ENCODE data around the gene KIF6.
"Not testable (repeated sequence)": the region's sequence is repeated elsewhere in the genome, so short reads cannot be mapped to it uniquely, and the experiment has no call there.

The KIF6 gene

DNA sequence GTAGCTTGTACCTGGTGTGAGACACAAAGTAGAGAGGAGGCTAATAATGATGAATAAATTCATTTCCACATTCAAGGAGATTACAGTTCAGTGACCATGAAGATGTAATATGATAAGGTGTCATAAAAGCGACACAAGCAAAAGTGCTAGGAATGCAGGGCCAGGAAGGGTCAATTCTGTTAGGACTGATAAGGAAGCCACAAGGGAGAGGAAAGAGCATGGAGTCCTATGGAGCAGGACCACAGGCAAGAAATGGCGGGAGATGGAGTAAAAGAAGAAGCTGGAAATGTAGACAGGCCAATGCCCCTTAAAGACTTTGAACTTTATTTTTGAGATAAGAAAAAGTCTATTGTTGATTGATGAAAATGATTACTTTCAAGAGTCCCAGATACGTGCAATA is 240.9 kb downstream of the KIF6 start:
- 94 to 100% methylated on average over 2 to 3 of the region's 3 CpGs for WGBS, 2 experiments (ENCODE audit: insufficient coverage in 2 of 2)
- H3K4me3 ChIP-seq (ENCODE audit: extremely low read depth, insufficient read depth, low read length, poor library complexity, severe bottlenecking): no peak overlapping the region
- H3K4me1 ChIP-seq (ENCODE audit: control insufficient read depth, insufficient read depth, low read length, poor library complexity, severe bottlenecking): no peaks in the 10 kb centered on the region
- H3K27ac ChIP-seq (ENCODE audit: low read depth, low read length, severe bottlenecking): no peak overlapping the region
- H3K9me3 ChIP-seq (ENCODE audit: control insufficient read depth, low read length): no peaks in the 10 kb centered on the region
- H3K36me3 ChIP-seq (ENCODE audit: control insufficient read depth, insufficient read depth, low read length): no peaks in the 10 kb centered on the region

DNA sequence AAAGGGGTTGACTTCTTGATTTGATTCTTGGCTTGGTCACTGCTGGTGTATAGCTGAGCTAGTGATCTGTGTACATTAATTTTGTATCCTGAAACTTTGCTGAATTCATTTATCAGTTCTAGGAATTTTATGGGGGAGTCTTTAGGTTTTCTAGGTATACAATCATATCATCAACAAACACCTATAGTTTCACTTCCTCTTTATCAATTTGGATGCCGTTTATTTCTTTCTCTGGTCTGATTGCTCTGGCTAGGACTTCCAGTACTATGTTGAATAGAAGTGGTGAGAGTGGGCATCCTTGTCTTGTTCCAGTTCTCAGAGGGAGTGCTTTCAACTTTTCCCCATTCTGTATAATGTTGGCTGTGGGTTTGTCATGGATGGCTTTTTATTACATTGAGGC is 245.4 kb downstream of the KIF6 start:
- not testable (repeated sequence) for H3K27ac ChIP-seq (ENCODE audit: low read depth, low read length, severe bottlenecking); H3K4me1 ChIP-seq (ENCODE audit: control insufficient read depth, insufficient read depth, low read length, poor library complexity, severe bottlenecking); H3K4me3 ChIP-seq (ENCODE audit: extremely low read depth, insufficient read depth, low read length, poor library complexity, severe bottlenecking); H3K36me3 ChIP-seq (ENCODE audit: control insufficient read depth, insufficient read depth, low read length); H3K9me3 ChIP-seq (ENCODE audit: control insufficient read depth, low read length)
- whole genome bisulfite sequencing, 2 experiments (ENCODE audit: insufficient coverage in 2 of 2): 100% methylated on average over 1 of the region's 1 CpG; no CpG with 5 or more reads in 1 of the 2 experiments

DNA sequence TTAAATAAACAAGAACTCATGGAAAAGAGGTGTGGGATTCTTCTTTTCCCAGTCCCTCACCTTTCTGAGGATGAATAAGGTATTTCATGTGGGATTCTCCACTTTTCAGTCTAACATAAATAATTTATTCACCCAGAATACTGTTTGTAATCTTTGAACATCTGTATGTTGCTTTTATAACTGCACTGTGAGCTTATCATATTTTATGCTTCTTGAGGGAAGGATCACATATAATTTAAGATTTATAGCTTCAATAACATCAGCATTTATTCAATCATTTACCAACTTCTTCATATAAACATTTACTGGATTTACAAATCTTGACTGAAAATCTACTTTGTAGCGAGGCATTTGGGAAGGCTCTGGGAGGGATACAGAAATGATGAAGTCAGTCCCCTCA is 248.5 kb downstream of the KIF6 start:
- Histone ChIP-seq H3K9me3 (ENCODE audit: control insufficient read depth, low read length) (no peaks in the 10 kb centered on the region), H3K4me1 (ENCODE audit: control insufficient read depth, insufficient read depth, low read length, poor library complexity, severe bottlenecking) (no peaks in the 10 kb centered on the region), H3K27ac (ENCODE audit: low read depth, low read length, severe bottlenecking) (no peak overlapping the region), H3K4me3 (ENCODE audit: extremely low read depth, insufficient read depth, low read length, poor library complexity, severe bottlenecking) (no peak overlapping the region), H3K36me3 (ENCODE audit: control insufficient read depth, insufficient read depth, low read length) (no peaks in the 10 kb centered on the region)
- no CpG with 5 or more reads among the region's 1 CpG for WGBS, 2 experiments (ENCODE audit: insufficient coverage in 2 of 2)

DNA sequence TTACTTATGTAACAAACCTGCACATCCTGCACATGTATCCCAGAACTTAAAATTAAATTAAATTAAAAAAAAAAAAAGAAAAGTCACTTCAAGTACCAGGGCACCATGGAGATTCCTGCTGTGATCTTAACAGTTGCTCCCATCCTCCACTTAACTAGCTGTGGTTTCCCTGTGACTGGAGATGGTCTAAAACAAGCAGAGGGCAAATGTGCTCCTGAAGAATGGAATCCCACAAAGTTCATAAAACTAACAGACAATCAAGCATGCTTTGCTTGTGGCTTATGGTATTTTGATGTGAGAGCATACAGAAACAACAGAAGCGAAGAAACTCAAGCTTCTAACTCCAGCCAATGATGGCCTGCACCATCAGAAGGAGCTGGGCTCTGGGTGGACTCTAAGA is 249.1 kb downstream of the KIF6 start:
- Histone ChIP-seq H3K9me3 (ENCODE audit: control insufficient read depth, low read length) (no peaks in the 10 kb centered on the region), H3K36me3 (ENCODE audit: control insufficient read depth, insufficient read depth, low read length) (no peaks in the 10 kb centered on the region), H3K4me1 (ENCODE audit: control insufficient read depth, insufficient read depth, low read length, poor library complexity, severe bottlenecking) (no peaks in the 10 kb centered on the region), H3K4me3 (ENCODE audit: extremely low read depth, insufficient read depth, low read length, poor library complexity, severe bottlenecking) (no peak overlapping the region), H3K27ac (ENCODE audit: low read depth, low read length, severe bottlenecking) (no peak overlapping the region)
- 100% methylated on average over 1 of the region's 1 CpG; no CpG with 5 or more reads in 1 of the 2 experiments for WGBS, 2 experiments (ENCODE audit: insufficient coverage in 2 of 2)

DNA sequence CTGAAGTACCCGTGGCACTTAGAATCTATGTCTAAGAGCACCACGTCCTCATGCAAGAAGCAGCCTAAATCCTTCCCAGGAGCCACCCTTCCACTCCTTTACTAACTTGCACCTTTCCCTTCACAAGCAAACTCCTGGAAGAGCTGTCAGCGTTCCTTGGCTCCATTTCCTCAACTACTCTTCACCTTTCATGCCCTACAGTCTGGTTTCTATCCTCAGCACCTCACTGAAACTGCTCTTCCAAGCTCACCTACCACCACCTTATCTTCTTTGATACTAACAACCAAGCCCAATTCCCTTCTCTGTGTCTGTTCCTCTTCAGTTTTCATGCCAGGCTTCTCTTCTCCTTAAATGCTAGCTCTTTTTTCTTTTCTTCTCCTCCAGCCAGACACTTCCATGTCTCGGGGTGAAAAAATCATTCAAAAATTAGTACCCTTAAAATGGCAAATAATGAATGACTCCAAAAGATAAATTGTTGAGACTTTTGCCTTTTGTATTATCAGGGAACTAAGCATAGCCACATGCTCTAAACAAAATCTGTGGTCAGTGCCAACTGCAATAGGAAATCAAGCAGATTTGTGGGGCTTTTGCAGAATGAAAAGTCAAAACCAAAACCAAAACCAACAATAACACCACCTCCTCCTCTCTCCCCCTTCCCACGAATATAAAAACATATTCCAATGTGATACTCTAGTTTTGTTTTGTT is 253.1 kb downstream of the KIF6 start:
- Histone ChIP-seq H3K4me3 (ENCODE audit: extremely low read depth, insufficient read depth, low read length, poor library complexity, severe bottlenecking) (no peak overlapping the region), H3K36me3 (ENCODE audit: control insufficient read depth, insufficient read depth, low read length) (no peaks in the 10 kb centered on the region), H3K9me3 (ENCODE audit: control insufficient read depth, low read length) (no peaks in the 10 kb centered on the region), H3K27ac (ENCODE audit: low read depth, low read length, severe bottlenecking) (no peak overlapping the region), H3K4me1 (ENCODE audit: control insufficient read depth, insufficient read depth, low read length, poor library complexity, severe bottlenecking) (no peaks in the 10 kb centered on the region)
- WGBS, 2 experiments (ENCODE audit: insufficient coverage in 2 of 2): 86 to 87% methylated on average over 3 of the region's 5 CpGs

DNA sequence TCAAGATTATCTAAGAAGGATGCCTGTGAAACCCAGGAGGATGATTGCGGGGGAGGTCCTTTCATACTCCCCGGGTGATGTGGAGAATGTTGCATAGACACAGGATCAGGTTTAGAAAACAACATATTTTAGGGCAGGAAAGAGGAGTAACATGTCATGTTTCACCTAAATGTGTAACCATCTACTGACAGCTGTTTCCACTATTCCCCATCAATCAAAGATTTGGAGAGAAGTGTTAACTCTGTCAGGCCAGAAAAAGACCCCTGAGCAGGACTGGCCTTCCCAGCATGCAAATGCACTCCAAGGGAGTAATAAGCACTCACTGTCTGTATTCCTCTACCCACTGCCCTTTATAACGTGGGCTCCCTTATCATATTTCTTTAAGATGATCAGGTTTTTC is 254.7 kb downstream of the KIF6 start:
- Histone ChIP-seq H3K4me3 (ENCODE audit: extremely low read depth, insufficient read depth, low read length, poor library complexity, severe bottlenecking) (no peak overlapping the region), H3K9me3 (ENCODE audit: control insufficient read depth, low read length) (no peaks in the 10 kb centered on the region), H3K36me3 (ENCODE audit: control insufficient read depth, insufficient read depth, low read length) (no peaks in the 10 kb centered on the region), H3K27ac (ENCODE audit: low read depth, low read length, severe bottlenecking) (no peak overlapping the region), H3K4me1 (ENCODE audit: control insufficient read depth, insufficient read depth, low read length, poor library complexity, severe bottlenecking) (no peaks in the 10 kb centered on the region)
- WGBS, 2 experiments (ENCODE audit: insufficient coverage in 2 of 2): 88 to 94% methylated on average over 1 to 3 of the region's 3 CpGs

DNA sequence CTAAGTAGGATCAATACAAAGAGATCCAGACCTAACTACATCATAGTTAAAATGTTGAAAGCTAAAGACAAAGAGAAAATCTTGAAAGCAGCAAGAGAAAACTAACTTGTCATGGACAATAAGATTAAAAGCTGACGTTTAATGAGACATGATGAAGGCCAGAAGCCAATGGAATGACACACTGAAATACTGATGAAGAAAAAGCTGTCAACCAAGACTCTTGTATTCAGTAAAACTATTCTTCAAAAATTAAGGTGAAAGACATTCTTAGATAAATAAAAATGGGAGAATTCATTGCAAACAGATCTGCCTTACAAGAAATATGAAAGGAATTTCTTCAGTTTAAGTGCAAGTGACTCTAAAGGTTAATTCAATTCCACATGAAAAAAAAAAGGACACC is 256.8 kb downstream of the KIF6 start:
- no peaks in the 10 kb centered on the region for H3K9me3 ChIP-seq (ENCODE audit: control insufficient read depth, low read length)
- no peak overlapping the region for H3K27ac ChIP-seq (ENCODE audit: low read depth, low read length, severe bottlenecking)
- no peaks in the 10 kb centered on the region for H3K4me1 ChIP-seq (ENCODE audit: control insufficient read depth, insufficient read depth, low read length, poor library complexity, severe bottlenecking)
- H3K36me3 ChIP-seq (ENCODE audit: control insufficient read depth, insufficient read depth, low read length): no peaks in the 10 kb centered on the region
- WGBS, 2 experiments (ENCODE audit: insufficient coverage in 2 of 2): 100% methylated on average over 1 of the region's 1 CpG; no CpG with 5 or more reads in 1 of the 2 experiments
- H3K4me3 ChIP-seq (ENCODE audit: extremely low read depth, insufficient read depth, low read length, poor library complexity, severe bottlenecking): no peak overlapping the region

DNA sequence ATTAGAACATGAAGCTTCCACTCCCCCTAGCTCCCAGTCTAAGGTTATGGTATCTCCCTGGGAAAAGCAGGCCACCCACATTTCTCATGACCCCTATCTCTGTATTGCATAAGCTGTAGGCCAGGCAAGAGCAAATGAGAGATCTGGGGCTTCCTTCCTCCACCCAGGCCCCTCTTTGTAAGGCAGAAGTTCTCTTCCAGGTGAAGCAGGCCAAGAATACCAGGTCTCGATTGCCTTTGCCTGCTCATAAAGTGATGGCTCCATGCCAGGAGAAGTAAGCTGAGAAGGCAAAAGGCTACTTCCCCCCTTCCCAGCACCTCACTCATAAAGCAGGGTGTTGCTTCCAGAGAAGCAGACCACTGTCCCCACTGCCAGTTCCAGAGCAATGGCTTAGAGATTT is 258.6 kb downstream of the KIF6 start:
- WGBS, 2 experiments (ENCODE audit: insufficient coverage in 2 of 2): no CpG with 5 or more reads among the region's 1 CpG
- H3K4me3 ChIP-seq (ENCODE audit: extremely low read depth, insufficient read depth, low read length, poor library complexity, severe bottlenecking): no peak overlapping the region
- H3K9me3 ChIP-seq (ENCODE audit: control insufficient read depth, low read length): no peaks in the 10 kb centered on the region
- no peaks in the 10 kb centered on the region for H3K36me3 ChIP-seq (ENCODE audit: control insufficient read depth, insufficient read depth, low read length)
- no peak overlapping the region for H3K27ac ChIP-seq (ENCODE audit: low read depth, low read length, severe bottlenecking)
- H3K4me1 ChIP-seq (ENCODE audit: control insufficient read depth, insufficient read depth, low read length, poor library complexity, severe bottlenecking): no peaks in the 10 kb centered on the region

DNA sequence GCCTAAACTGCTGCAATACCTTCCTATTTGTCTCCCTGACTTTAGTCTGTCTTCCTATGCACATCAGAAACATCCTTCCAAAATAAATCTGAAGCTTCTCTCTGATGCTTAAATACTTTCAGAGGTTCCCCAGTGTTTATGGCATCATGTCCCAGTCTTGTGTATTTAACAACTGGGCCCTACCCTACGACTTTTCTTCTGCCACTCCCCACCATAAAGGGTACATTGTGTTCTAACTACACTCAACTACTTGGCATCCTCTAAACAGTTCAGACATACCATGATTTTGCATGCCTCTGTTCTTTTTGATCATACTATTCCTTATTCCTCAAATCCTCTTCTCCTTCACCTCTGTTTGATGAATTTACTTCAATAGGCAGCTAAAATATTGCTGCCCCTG is 259.7 kb downstream of the KIF6 start:
- Histone ChIP-seq H3K36me3 (ENCODE audit: control insufficient read depth, insufficient read depth, low read length) (no peaks in the 10 kb centered on the region), H3K27ac (ENCODE audit: low read depth, low read length, severe bottlenecking) (no peak overlapping the region), H3K9me3 (ENCODE audit: control insufficient read depth, low read length) (no peaks in the 10 kb centered on the region), H3K4me1 (ENCODE audit: control insufficient read depth, insufficient read depth, low read length, poor library complexity, severe bottlenecking) (no peaks in the 10 kb centered on the region), H3K4me3 (ENCODE audit: extremely low read depth, insufficient read depth, low read length, poor library complexity, severe bottlenecking) (no peak overlapping the region)
- 79 to 82% methylated on average over 1 of the region's 1 CpG for WGBS, 2 experiments (ENCODE audit: insufficient coverage in 2 of 2)

DNA sequence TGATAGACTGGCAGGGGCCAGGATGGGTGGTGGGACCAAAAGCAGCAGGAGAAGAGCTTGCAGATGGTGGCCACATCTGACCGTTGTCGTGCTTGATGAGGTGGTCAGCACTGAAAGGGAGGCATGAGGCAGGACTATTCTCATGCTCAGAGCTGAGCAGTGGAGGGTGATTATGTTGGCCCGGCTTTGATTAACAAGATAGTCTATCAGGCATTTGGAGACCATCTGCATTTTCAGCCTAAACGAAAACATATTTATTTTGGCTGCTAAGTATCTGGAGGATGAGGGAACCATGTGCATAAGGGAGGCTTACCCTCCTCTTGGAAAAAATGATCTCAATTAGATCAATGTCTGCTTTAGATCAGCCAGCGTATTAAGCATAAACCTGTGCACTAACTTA is 261.1 kb downstream of the KIF6 start:
- H3K36me3 ChIP-seq (ENCODE audit: control insufficient read depth, insufficient read depth, low read length): no peaks in the 10 kb centered on the region
- H3K9me3 ChIP-seq (ENCODE audit: control insufficient read depth, low read length): no peaks in the 10 kb centered on the region
- no peak overlapping the region for H3K27ac ChIP-seq (ENCODE audit: low read depth, low read length, severe bottlenecking)
- H3K4me3 ChIP-seq (ENCODE audit: extremely low read depth, insufficient read depth, low read length, poor library complexity, severe bottlenecking): no peak overlapping the region
- no peaks in the 10 kb centered on the region for H3K4me1 ChIP-seq (ENCODE audit: control insufficient read depth, insufficient read depth, low read length, poor library complexity, severe bottlenecking)
- 89 to 97% methylated on average over 3 to 5 of the region's 5 CpGs for whole genome bisulfite sequencing, 2 experiments (ENCODE audit: insufficient coverage in 2 of 2)

DNA sequence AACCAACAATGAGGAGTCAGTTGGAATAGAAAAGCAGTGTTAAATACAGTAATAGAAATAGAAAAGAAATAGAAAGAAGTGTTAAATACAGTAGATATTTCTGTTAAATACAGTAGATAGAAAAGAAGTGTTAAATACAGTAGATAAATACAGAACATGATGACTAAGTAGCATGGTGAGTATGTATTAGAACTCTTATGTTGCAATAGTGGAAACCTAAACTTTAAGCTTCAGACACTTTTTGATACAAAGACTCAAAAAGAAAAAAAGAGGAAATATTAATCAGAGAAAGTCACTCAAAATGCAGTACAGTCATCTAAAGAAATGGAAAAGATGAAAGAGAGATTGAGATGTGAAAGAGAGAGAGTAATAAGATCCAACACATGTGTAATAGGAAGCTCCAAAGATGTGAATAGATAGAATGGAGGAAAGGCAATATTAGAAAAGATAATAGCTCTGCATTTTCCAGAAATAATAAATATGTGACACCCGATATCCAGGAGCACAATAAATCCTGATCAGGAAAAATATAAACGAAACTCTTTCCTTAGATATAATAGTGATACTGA is 271.2 kb downstream of the KIF6 start:
- no peaks in the 10 kb centered on the region for H3K36me3 ChIP-seq (ENCODE audit: control insufficient read depth, insufficient read depth, low read length)
- H3K9me3 ChIP-seq (ENCODE audit: control insufficient read depth, low read length): no peaks in the 10 kb centered on the region
- no CpG with 5 or more reads among the region's 2 CpGs for WGBS, 2 experiments (ENCODE audit: insufficient coverage in 2 of 2)
- H3K4me1 ChIP-seq (ENCODE audit: control insufficient read depth, insufficient read depth, low read length, poor library complexity, severe bottlenecking): no peaks in the 10 kb centered on the region
- no peak overlapping the region for H3K4me3 ChIP-seq (ENCODE audit: extremely low read depth, insufficient read depth, low read length, poor library complexity, severe bottlenecking)
- no peak overlapping the region for H3K27ac ChIP-seq (ENCODE audit: low read depth, low read length, severe bottlenecking)

All from mesodermal cell (in vitro differentiated cells).